GM12878 (cell line): ENCODE measurements around the gene PTPRN2. TPM values are rescaled to one million over a fixed set of nuclear protein-coding genes. Genes with fewer than 3 reads are reported as not detected.

Source experiments
- ATAC-seq: fragments of 200-7000 bp; cut with Tn5 transposase; 3 replicates; pipeline ENCODE4 v1.9.1; 2020; ENCODE audit warnings: mild to moderate bottlenecking, moderate library complexity
- BruUV-seq: library from RNA; stranded (reverse); fragments of 400-500 nt; replicated peaks from 2 replicates; lab custom pipeline; 2021; lab: Mats Ljungman, UMichigan
- CTCF ChIA-PET: fragments of 300-600 bp; sonication (Branson Sonifier 250); formaldehyde crosslinking; extraction: SDS; loops from one replicate; lab custom pipeline; 2021; ENCODE audit warnings: inconsistent platforms; lab: Yijun Ruan, JAX
- POLR2A ChIA-PET: fragments of 350-600 bp; formaldehyde crosslinking; extraction: SDS; loops from one replicate; lab custom pipeline; 2021; ENCODE audit warnings: inconsistent platforms; lab: Charles Lee
- RAD21 ChIA-PET: fragments of 300-600 bp; sonication (Branson Sonifier 250); formaldehyde crosslinking; loops from one replicate; lab custom pipeline; 2023; ENCODE audit warnings: antibody characterized with exemption; ENCODE audit not compliant: unreplicated experiment; lab: Charles Lee
- SMC1A ChIA-PET: fragments of 300-600 bp; sonication (Branson Sonifier 250); formaldehyde crosslinking; loops from one replicate; lab custom pipeline; 2023; ENCODE audit not compliant: unreplicated experiment, uncharacterized antibody; lab: Charles Lee
- DNase-seq: peaks from one replicate; pipeline ENCODE4 v3.0.0-alpha.2; 2011; ENCODE audit warnings: low read depth, low spot score
- FAIRE-seq: peaks from 3 replicates; lab custom pipeline; 2011; peaks lifted over from hg19 to GRCh38; lab: Jason Lieb, UNC
- H2AFZ ChIP-seq: 2 replicates; pipeline ENCODE4 v1.6.0; 2011; ENCODE audit warnings: low read depth, low read length, control low read depth; ENCODE audit not compliant: control insufficient read depth
- H3K27ac ChIP-seq: 2 replicates; pipeline ENCODE4 v1.5.1; 2011; ENCODE audit warnings: control low read depth; ENCODE audit not compliant: control insufficient read depth, insufficient read depth
- H3K27me3 ChIP-seq, 2 experiments: replicated peaks in 1 of 2; 2 replicates each; pipeline versions ENCODE4 v1.6.0 to v1.6.1; 2011; ENCODE audit warnings: low read length in 1 of 2; ENCODE audit not compliant: control insufficient read depth in 2 of 2, insufficient read depth in 2 of 2
- H3K36me3 ChIP-seq, 2 experiments: 2 replicates each; pipeline ENCODE4 v1.5.1; 2011; ENCODE audit warnings: low read length in 1 of 2; ENCODE audit not compliant: control insufficient read depth in 2 of 2, insufficient read depth in 2 of 2
- H3K4me1 ChIP-seq: 2 replicates; pipeline ENCODE4 v1.6.1; 2011; ENCODE audit warnings: mild to moderate bottlenecking, low read length, moderate library complexity, mixed read lengths; ENCODE audit not compliant: control insufficient read depth, insufficient read depth
- H3K4me2 ChIP-seq: 2 replicates; pipeline ENCODE4 v1.6.0; 2011; ENCODE audit warnings: control low read depth; ENCODE audit not compliant: control insufficient read depth, insufficient read depth
- H3K4me3 ChIP-seq: fragments of 200-600 bp; sonication (generic); 2 replicates; pipeline ENCODE4 v1.5.1; 2016
- H3K79me2 ChIP-seq: 2 replicates; pipeline ENCODE4 v1.6.0; 2011; ENCODE audit warnings: low read length; ENCODE audit not compliant: control insufficient read depth, insufficient read depth
- H3K9ac ChIP-seq: 2 replicates; pipeline ENCODE4 v1.8.0; 2011; ENCODE audit warnings: low read length, control low read depth, mixed read lengths; ENCODE audit not compliant: control insufficient read depth, insufficient read depth
- H3K9me3 ChIP-seq: replicated peaks from 3 replicates; pipeline ENCODE4 v1.5.1; 2011; ENCODE audit warnings: mild to moderate bottlenecking, low read length; ENCODE audit not compliant: control insufficient read depth, insufficient read depth
- H4K20me1 ChIP-seq: 2 replicates; pipeline ENCODE4 v1.6.0; 2011; ENCODE audit not compliant: control insufficient read depth, insufficient read depth
- CBFB ChIP-seq: IDR thresholded peaks from 2 replicates; pipeline ENCODE4 v1.6.1; 2016; ENCODE audit warnings: antibody characterized with exemption, low read depth
- CHD2 ChIP-seq: IDR thresholded peaks from 2 replicates; pipeline ENCODE4 v1.6.1; 2011; ENCODE audit warnings: low read depth, low read length, improper control_type of control experiment, borderline replicate concordance
- GABPA ChIP-seq: IDR thresholded peaks from 2 replicates; pipeline ENCODE4 v1.6.1; 2014; ENCODE audit warnings: antibody characterized with exemption, low read depth, mild to moderate bottlenecking, inconsistent platforms
- HDAC6 ChIP-seq: fragments of 200-600 bp; sonication (generic); IDR thresholded peaks from one replicate; pipeline ENCODE4 v1.8.0; 2017; ENCODE audit warnings: antibody characterized with exemption; ENCODE audit not compliant: unreplicated experiment
- HDGF ChIP-seq: fragments of 450-650 bp; IDR thresholded peaks from 2 replicates; pipeline ENCODE4 v1.6.1; 2016; ENCODE audit warnings: antibody characterized with exemption
- JUND ChIP-seq: IDR thresholded peaks from 2 replicates; pipeline ENCODE4 v1.6.1; 2012; ENCODE audit warnings: low read depth, mild to moderate bottlenecking, low read length, improper control_type of control experiment, moderate library complexity
- NR2F1 ChIP-seq: fragments of 450-650 bp; conservative IDR thresholded peaks from 2 replicates; pipeline ENCODE4 v1.6.1; 2017; ENCODE audit warnings: mild to moderate bottlenecking
- PAX5 ChIP-seq: IDR thresholded peaks from 2 replicates; pipeline ENCODE4 v1.6.1; 2011; ENCODE audit warnings: low read depth, low read length, borderline replicate concordance
- PML ChIP-seq: IDR thresholded peaks from 2 replicates; pipeline ENCODE4 v1.6.1; 2012; ENCODE audit warnings: low read length, inconsistent platforms
- POLR2AphosphoS5 ChIP-seq: IDR thresholded peaks from 2 replicates; pipeline ENCODE4 v1.6.1; 2011; ENCODE audit warnings: mild to moderate bottlenecking, low read length, inconsistent platforms
- POU2F2 ChIP-seq: IDR thresholded peaks from 3 replicates; pipeline ENCODE4 v1.6.1; 2011; ENCODE audit warnings: low read depth, mild to moderate bottlenecking, low read length, borderline replicate concordance
- RB1 ChIP-seq: fragments of 450-650 bp; formaldehyde crosslinking; IDR thresholded peaks from 2 replicates; pipeline ENCODE4 v1.6.1; 2017; ENCODE audit warnings: mild to moderate bottlenecking, borderline replicate concordance
- TBL1XR1 ChIP-seq: IDR thresholded peaks from 2 replicates; pipeline ENCODE4 v1.6.1; 2012; ENCODE audit warnings: low read depth, low read length, improper control_type of control experiment
- YY1 ChIP-seq: IDR thresholded peaks from 2 replicates; pipeline ENCODE4 v1.6.1; 2011; ENCODE audit warnings: low read depth, mild to moderate bottlenecking, low read length
- WGBS: methylation state at CpG from one replicate; pipeline ENCODE4 v1.1.6; 2016; ENCODE audit warnings: low lambda C conversion rate; ENCODE audit not compliant: insufficient replicate concordance, insufficient coverage; ENCODE audit errors: missing lambda C conversion rate; 5-methylcytosine and 5-hydroxymethylcytosine counted together
- in situ Hi-C: fragments of 300-500 bp; cut with MboI; formaldehyde crosslinking; loops from 9 replicates; pipeline ENCODE4 v1.14.3; 2018; ENCODE audit warnings: mixed read lengths
- intact Hi-C: fragments of 100-400 bp; cut with micrococcal nuclease; formaldehyde crosslinking; loops from one replicate; pipeline ENCODE4 v1.14.2; 2022; ENCODE audit not compliant: unreplicated experiment
- polyA plus RNA-seq, 11 experiments: library from polyadenylated mRNA; depleted of rRNA in 4 of 11; unstranded in 6 of 11; stranded (reverse) in 5 of 11; fragments of >200 nt; fragmentation: Nextera tagmentation in 4 of 11; fragmentation: Illumina TruSeq in 1 of 11; extraction: Ambion mirVana in 4 of 11; extraction: Trizol in 1 of 11; gene quantifications; 1 replicate in 1 of 11; 2 replicates in 10 of 11; pipeline versions ENCODE4 v1.2.1 to v1.2.3, GENCODE V29; 2011 to 2016; ENCODE audit warnings: inconsistent platforms in 2 of 11, missing spikeins in 2 of 11, low read depth in 1 of 11
- total RNA-seq, 4 experiments: library from RNA; depleted of rRNA in 3 of 4; stranded (reverse); fragments of >200 nt in 3 of 4; fragmentation: Illumina TruSeq in 1 of 4; extraction: Trizol in 1 of 4; gene quantifications; 2 replicates each; pipeline versions ENCODE4 v1.2.1 to v1.2.3, GENCODE V29; 2013 to 2021

PTPRN2 gene
- total and polyA plus RNA-seq, 10 of the 15 experiments (the other 5 are each of a cell fraction or from before 2014, with no cell fraction given), result 5.4 TPM; not detected in 9

- Histone ChIP-seq H3K4me2 (no peak overlapping the region), H2AFZ (no peak overlapping the region), H3K27me3 (no peaks in the 10 kb centered on the region), H4K20me1 (no peaks in the 10 kb centered on the region), H3K79me2 (no peaks in the 10 kb centered on the region), H3K9me3 (no peaks in the 10 kb centered on the region; the same call in 2 of the 3 replicates), H3K4me1 (no peaks in the 10 kb centered on the region), H3K36me3 (no peaks in the 10 kb centered on the region)
- intact Hi-C loops, result no loop called here
- FAIRE-seq, result no peak
- CTCF ChIA-PET, result interaction anchor here (1.3 kb wide), 1 partner anchor 26 kb away, joined by 3 read pairs; no protein-coding TSS in a partner anchor
- no TSS peak for BruUV-seq
- in situ Hi-C loops, result no loop called here
- TF ChIP-seq POU2F2 (no peak), GABPA (no peak), RB1 (no peak), NR2F1 (no peak), PML (no peak), CHD2 (no peak), PAX5 (no peak), TBL1XR1 (no peak), YY1 (no peak), HDAC6 (no peak), CBFB (no peak), POLR2AphosphoS5 (no peak), HDGF (no peak), JUND (no peak)
- TF ChIP-seq, all 136 proteins: peak for 0
- H3K4me3 ChIP-seq, result no peak overlapping the region
- ATAC-seq (no peak), DNase-seq (no peak)
- ChIA-PET SMC1A (no interaction called here), RAD21 (no interaction called here), POLR2A (no interaction called here)
- 45% methylated on average over 13 of the region's 13 CpGs for WGBS
- H3K27ac ChIP-seq, result no peak overlapping the region
- H3K9ac ChIP-seq, result no peak overlapping the region
Observed at GRCh38 chr7:158186864-158187693, 400.5 kb downstream of the PTPRN2 start.
